GM23338 (cell line): ENCODE measurements around the gene EEF1AKMT2. TPM values are rescaled to one million over a fixed set of nuclear protein-coding genes. Genes with fewer than 3 reads are reported as not detected.

Source experiments
- ATAC-seq: fragments of 200-7000 bp; cut with Tn5 transposase; 3 replicates; pipeline ENCODE4 v1.9.1; 2020
- DNase-seq: peaks from one replicate; pipeline ENCODE4 v3.0.0-alpha.2; 2015; ENCODE audit warnings: low spot score
- H2AFZ ChIP-seq: fragments of 200-600 bp; sonication (generic); 2 replicates; pipeline ENCODE4 v1.8.0; 2016; ENCODE audit warnings: antibody characterized with exemption, mild to moderate bottlenecking, moderate library complexity
- H3F3A ChIP-seq: fragments of 200-600 bp; sonication (generic); replicated peaks from 2 replicates; pipeline ENCODE4 v1.8.0; 2017; ENCODE audit warnings: antibody characterized with exemption, mixed run types, low read depth
- H3K27ac ChIP-seq: fragments of 200-600 bp; sonication (generic); 2 replicates; pipeline ENCODE4 v1.6.1; 2016; ENCODE audit warnings: low read depth
- H3K27me3 ChIP-seq: fragments of 200-600 bp; sonication (generic); 2 replicates; pipeline ENCODE4 v1.8.0; 2016; ENCODE audit warnings: mild to moderate bottlenecking, mixed run types, moderate library complexity; ENCODE audit not compliant: insufficient read depth
- H3K36me3 ChIP-seq: fragments of 200-600 bp; sonication (generic); 2 replicates; pipeline ENCODE4 v1.8.0; 2016; ENCODE audit warnings: mild to moderate bottlenecking; ENCODE audit not compliant: insufficient read depth
- H3K4me1 ChIP-seq: fragments of 200-600 bp; sonication (generic); 2 replicates; pipeline ENCODE4 v1.8.0; 2016; ENCODE audit warnings: mild to moderate bottlenecking, moderate library complexity; ENCODE audit not compliant: insufficient read depth
- H3K4me2 ChIP-seq: fragments of 200-600 bp; sonication (generic); 2 replicates; pipeline ENCODE4 v1.7.1; 2017; ENCODE audit warnings: mixed run types
- H3K4me3 ChIP-seq: fragments of 200-600 bp; sonication (generic); 2 replicates; pipeline ENCODE4 v1.6.1; 2016; ENCODE audit warnings: mixed run types
- H3K79me2 ChIP-seq: fragments of 200-600 bp; sonication (generic); replicated peaks from 2 replicates; pipeline ENCODE4 v1.8.0; 2017; ENCODE audit warnings: mild to moderate bottlenecking; ENCODE audit not compliant: insufficient read depth
- H3K9me2 ChIP-seq: fragments of 200-600 bp; sonication (generic); 2 replicates; pipeline ENCODE4 v1.8.0; 2017; ENCODE audit not compliant: insufficient read depth
- H4K20me1 ChIP-seq: fragments of 200-600 bp; sonication (generic); replicated peaks from 2 replicates; pipeline ENCODE4 v1.8.0; 2017; ENCODE audit warnings: mild to moderate bottlenecking; ENCODE audit not compliant: insufficient read depth
- H3K27ac Mint-ChIP-seq: 2 replicates; pipeline ENCODE4 v1.8.0; 2020; ENCODE audit warnings: inconsistent platforms, mild to moderate bottlenecking, moderate library complexity, mixed read lengths
- H3K27me3 Mint-ChIP-seq: 3 replicates; pipeline ENCODE4 v1.8.0; 2022; ENCODE audit warnings: low read depth, mild to moderate bottlenecking, moderate library complexity, mixed read lengths, inconsistent platforms; ENCODE audit not compliant: insufficient read depth, poor library complexity
- H3K36me3 Mint-ChIP-seq: 3 replicates; pipeline ENCODE4 v1.8.0; 2021; ENCODE audit warnings: low read depth, mild to moderate bottlenecking, inconsistent platforms, moderate library complexity, mixed read lengths
- H3K4me1 Mint-ChIP-seq: 3 replicates; pipeline ENCODE4 v1.8.0; 2020; ENCODE audit warnings: mild to moderate bottlenecking, inconsistent platforms, mixed read lengths
- H3K4me3 Mint-ChIP-seq: 3 replicates; pipeline ENCODE4 v1.8.0; 2021; ENCODE audit warnings: moderate library complexity, mild to moderate bottlenecking, inconsistent platforms, mixed read lengths
- H3K9me3 Mint-ChIP-seq: 3 replicates; pipeline ENCODE4 v1.8.0; 2020; ENCODE audit warnings: moderate library complexity, mild to moderate bottlenecking, inconsistent platforms, mixed read lengths
- EZH2 ChIP-seq: fragments of 200-600 bp; sonication (generic); IDR thresholded peaks from one replicate; pipeline ENCODE4 v1.8.0; 2017; ENCODE audit warnings: antibody characterized with exemption, mild to moderate bottlenecking, low read depth; ENCODE audit not compliant: unreplicated experiment
- POLR2AphosphoS5 ChIP-seq: IDR thresholded peaks from 2 replicates; pipeline ENCODE4 v1.6.1; 2016; ENCODE audit warnings: antibody characterized with exemption, low read depth
- polyA plus RNA-seq: library from polyadenylated mRNA; unstranded; fragments of >200 nt; fragmentation: Nextera tagmentation; extraction: Ambion mirVana; gene quantifications from 2 replicates; pipeline ENCODE4 v1.2.1, GENCODE V29; 2016
- total RNA-seq: library from RNA; depleted of rRNA; stranded (reverse); fragments of >200 nt; shearing (Covaris generic); gene quantifications from 2 replicates; pipeline ENCODE4 v1.2.3, GENCODE V29; 2014
- TF ChIP-seq, protein P1 (sequence below), 2 experiments: fragments of 200-600 bp in 1 of 2; sonication (generic) in 1 of 2; conservative IDR thresholded peaks; 2 replicates each; pipeline versions ENCODE4 v1.5.1 to v1.6.1; 2016 to 2017; ENCODE audit warnings: antibody characterized with exemption in 2 of 2, low read depth in 2 of 2, mild to moderate bottlenecking in 2 of 2, moderate library complexity in 1 of 2

The EEF1AKMT2 gene
- total and polyA plus RNA-seq, 2 experiments from 2014 or later: 35.0 to 38.0 TPM

DNA sequence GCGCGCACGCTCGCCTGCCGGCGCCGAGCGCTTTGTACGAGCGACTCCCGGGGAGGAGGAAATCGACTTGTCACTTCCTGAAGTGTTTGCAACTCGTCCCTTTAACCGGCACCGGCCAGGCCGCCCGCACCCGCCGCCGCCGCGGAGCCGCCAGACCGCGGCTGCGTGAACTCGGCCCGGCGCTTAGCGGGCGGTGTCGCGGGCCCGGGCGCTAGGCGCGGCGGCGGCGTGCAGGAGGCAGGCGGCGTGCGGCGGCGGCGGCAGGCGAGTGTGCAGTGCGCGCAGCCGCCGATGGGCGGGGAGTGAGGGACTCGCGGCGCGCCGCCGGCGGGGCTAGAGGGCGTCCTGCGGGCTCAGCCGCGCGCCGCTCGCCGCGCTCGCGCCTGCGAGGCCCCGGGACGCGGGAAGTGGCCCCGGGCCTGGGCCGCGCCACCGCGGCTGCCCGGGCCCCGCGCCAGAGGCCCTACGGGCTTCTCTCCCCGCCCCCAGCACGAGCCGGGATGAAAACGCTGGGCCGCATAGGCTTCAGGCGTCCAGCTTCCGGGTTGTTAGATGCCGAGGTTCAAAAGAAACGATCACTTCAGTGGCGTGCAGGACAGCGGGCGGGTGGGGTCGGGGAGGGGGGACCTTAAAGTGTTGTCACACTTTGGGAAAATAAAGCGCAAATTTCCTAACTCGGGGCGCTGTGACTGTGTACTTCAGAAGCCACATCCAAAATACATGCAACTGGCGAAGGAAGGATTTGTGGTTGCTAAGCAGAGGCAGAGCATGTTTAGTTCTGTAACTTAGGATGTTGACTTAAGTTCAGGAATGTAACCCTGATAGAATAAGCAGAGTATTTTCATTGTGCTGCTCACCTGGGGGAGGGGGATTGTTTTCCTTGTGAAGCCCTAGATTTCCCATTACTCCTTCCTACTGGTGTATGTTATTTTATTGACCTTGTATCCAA is 47.3 kb downstream of the EEF1AKMT2 start, which contains the start of gene FAM53B (continued):
- TF ChIP-seq, protein P1, sequence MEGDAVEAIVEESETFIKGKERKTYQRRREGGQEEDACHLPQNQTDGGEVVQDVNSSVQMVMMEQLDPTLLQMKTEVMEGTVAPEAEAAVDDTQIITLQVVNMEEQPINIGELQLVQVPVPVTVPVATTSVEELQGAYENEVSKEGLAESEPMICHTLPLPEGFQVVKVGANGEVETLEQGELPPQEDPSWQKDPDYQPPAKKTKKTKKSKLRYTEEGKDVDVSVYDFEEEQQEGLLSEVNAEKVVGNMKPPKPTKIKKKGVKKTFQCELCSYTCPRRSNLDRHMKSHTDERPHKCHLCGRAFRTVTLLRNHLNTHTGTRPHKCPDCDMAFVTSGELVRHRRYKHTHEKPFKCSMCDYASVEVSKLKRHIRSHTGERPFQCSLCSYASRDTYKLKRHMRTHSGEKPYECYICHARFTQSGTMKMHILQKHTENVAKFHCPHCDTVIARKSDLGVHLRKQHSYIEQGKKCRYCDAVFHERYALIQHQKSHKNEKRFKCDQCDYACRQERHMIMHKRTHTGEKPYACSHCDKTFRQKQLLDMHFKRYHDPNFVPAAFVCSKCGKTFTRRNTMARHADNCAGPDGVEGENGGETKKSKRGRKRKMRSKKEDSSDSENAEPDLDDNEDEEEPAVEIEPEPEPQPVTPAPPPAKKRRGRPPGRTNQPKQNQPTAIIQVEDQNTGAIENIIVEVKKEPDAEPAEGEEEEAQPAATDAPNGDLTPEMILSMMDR (conservative IDR thresholded peaks at IDR 0.05; ENCODE audit: low read depth in 2 of 2): no peak
- TF ChIP-seq EZH2: no peak
- no peak for TF ChIP-seq POLR2AphosphoS5

- peak overlapping the region; percentile 92 for H3K4me2 ChIP-seq
- peak overlapping the region; percentile 74 for H3K4me3 ChIP-seq
- 0 out of 2 replicates have a peak, but pooled peaks cover 3% of the 10 kb centered on the region for H3F3A ChIP-seq
- peak; percentile 12 for ATAC-seq
- peak overlapping the region; percentile 94 for H3K4me3 Mint-ChIP-seq
- H2AFZ ChIP-seq: peak overlapping the region; percentile 82; the same call in 1 of the 2 replicates
- H3K4me1 ChIP-seq: peaks cover 45% of the 10 kb centered on the region
- no peaks in the 10 kb centered on the region for H3K36me3 ChIP-seq
- peaks cover 8% of the 10 kb centered on the region for H4K20me1 ChIP-seq
- H3K36me3 Mint-ChIP-seq: no peaks in the 10 kb centered on the region
- no peaks in the 10 kb centered on the region for H3K9me3 Mint-ChIP-seq
- H3K27ac Mint-ChIP-seq: no peak overlapping the region; the same call in 1 of the 2 replicates
- TF ChIP-seq, protein P1 (conservative IDR thresholded peaks at IDR 0.05; ENCODE audit: low read depth in 2 of 2): no peak
- TF ChIP-seq EZH2: peak; percentile 48
- DNase-seq: peak; percentile 50
- H3K27ac ChIP-seq: no peak overlapping the region
- peaks cover 9% of the 10 kb centered on the region for H3K79me2 ChIP-seq
- H3K4me1 Mint-ChIP-seq: peaks cover 52% of the 10 kb centered on the region
- peaks cover 29% of the 10 kb centered on the region for H3K27me3 ChIP-seq
- H3K9me2 ChIP-seq: no peaks in the 10 kb centered on the region
- H3K27me3 Mint-ChIP-seq: peaks cover 31% of the 10 kb centered on the region
Measured at GRCh38 chr10:124743191-124744101, 48.2 kb downstream of the EEF1AKMT2 start.
